HepG2 (cell line): ENCODE measurements around the gene MYO10. TPM values are rescaled to one million over a fixed set of nuclear protein-coding genes. Genes with fewer than 3 reads are reported as not detected.

Experiments
- ATAC-seq: fragments of 200-7000 bp; cut with Tn5 transposase; 3 replicates; pipeline ENCODE4 v1.9.1; 2020; ENCODE audit warnings: mild to moderate bottlenecking, moderate library complexity
- BruUV-seq: library from RNA; stranded (reverse); fragments of 400-500 nt; replicated peaks from 2 replicates; lab custom pipeline; 2021; lab: Mats Ljungman, UMichigan
- CTCF ChIA-PET: fragments of 300-600 bp; formaldehyde crosslinking; extraction: SDS; loops from one replicate; lab custom pipeline; 2021; ENCODE audit warnings: low total read pairs, inconsistent platforms, low intra/inter-chr PET ratio; lab: Yijun Ruan, JAX
- POLR2A ChIA-PET: fragments of 350-600 bp; sonication (Branson Sonifier 250); formaldehyde crosslinking; loops from one replicate; lab custom pipeline; 2020; ENCODE audit warnings: antibody characterized with exemption, inconsistent platforms; lab: Yijun Ruan, JAX
- DNase-seq: peaks from one replicate; pipeline ENCODE4 v3.0.0-alpha.2; 2015; ENCODE audit warnings: low spot score
- FAIRE-seq: peaks from 3 replicates; lab custom pipeline; 2011; peaks lifted over from hg19 to GRCh38; lab: Jason Lieb, UNC
- H2AFZ ChIP-seq: one replicate; pipeline ENCODE4 v1.6.1; 2011; ENCODE audit warnings: low read length, inconsistent platforms
- H3K27ac ChIP-seq: fragments of 300-600 bp; 3 replicates; pipeline ENCODE4 v1.8.0; 2011; ENCODE audit warnings: mixed run types, mild to moderate bottlenecking, mixed read lengths, low read length, inconsistent platforms; ENCODE audit not compliant: insufficient read depth; ENCODE audit errors: extremely low read length
- H3K27me3 ChIP-seq, 2 experiments: fragments of 200-600 bp in 1 of 2; 2 replicates in 1 of 2; 3 replicates in 1 of 2; pipeline versions ENCODE4 v1.6.0 to v1.8.0; 2011; ENCODE audit warnings: low read length in 2 of 2, mild to moderate bottlenecking in 2 of 2, moderate library complexity in 2 of 2, inconsistent platforms in 1 of 2; ENCODE audit not compliant: insufficient read depth in 2 of 2, control insufficient read depth in 1 of 2
- H3K36me3 ChIP-seq, 2 experiments: fragments of 200-600 bp in 1 of 2; replicated peaks in 1 of 2; 2 replicates in 1 of 2; 3 replicates in 1 of 2; pipeline versions ENCODE4 v1.5.1 to v1.8.0; 2011; ENCODE audit warnings: low read length in 2 of 2, inconsistent platforms in 1 of 2; ENCODE audit not compliant: insufficient read depth in 2 of 2, control insufficient read depth in 1 of 2
- H3K4me1 ChIP-seq: 2 replicates; pipeline ENCODE4 v1.5.1; 2012; ENCODE audit warnings: low read length, inconsistent platforms; ENCODE audit not compliant: insufficient read depth
- H3K4me2 ChIP-seq: 2 replicates; pipeline ENCODE4 v1.6.0; 2011; ENCODE audit warnings: low read depth, low read length, inconsistent platforms
- H3K4me3 ChIP-seq, 3 experiments: fragments of 200-600 bp in 1 of 3; sonication (generic), shearing (Covaris generic) in 1 of 3; replicated peaks in 1 of 3; 2 replicates each; pipeline ENCODE4 v1.5.1; 2011 to 2016; ENCODE audit warnings: low read length in 3 of 3, inconsistent platforms in 2 of 3, low read depth in 2 of 3, mild to moderate bottlenecking in 2 of 3, control low read depth in 1 of 3, mixed read lengths in 1 of 3; ENCODE audit not compliant: insufficient read depth in 1 of 3
- H3K79me2 ChIP-seq: one replicate; pipeline ENCODE4 v1.6.1; 2011; ENCODE audit warnings: low read length, inconsistent platforms; ENCODE audit not compliant: insufficient read depth
- H3K9ac ChIP-seq: 2 replicates; pipeline ENCODE4 v1.6.0; 2011; ENCODE audit warnings: mild to moderate bottlenecking, low read depth, low read length, inconsistent platforms; ENCODE audit not compliant: insufficient read depth
- H3K9me3 ChIP-seq: 2 replicates; pipeline ENCODE4 v1.5.1; 2012; ENCODE audit warnings: mild to moderate bottlenecking, low read length
- H4K20me1 ChIP-seq: 2 replicates; pipeline ENCODE4 v1.6.0; 2011; ENCODE audit warnings: inconsistent platforms, mild to moderate bottlenecking, low read length, moderate library complexity; ENCODE audit not compliant: insufficient read depth
- BORCS8-MEF2B ChIP-seq: sonication (generic); formaldehyde crosslinking; IDR thresholded peaks from 2 replicates; pipeline ENCODE4 v1.8.0; 2022; ENCODE audit warnings: mild to moderate bottlenecking, missing genetic modification reagents
- CHCHD3 ChIP-seq: sonication (generic); formaldehyde crosslinking; IDR thresholded peaks from 2 replicates; pipeline ENCODE4 v1.8.0; 2022; ENCODE audit warnings: mild to moderate bottlenecking, missing genetic modification reagents, moderate library complexity
- HOXA7 ChIP-seq: sonication (generic); formaldehyde crosslinking; IDR thresholded peaks from 2 replicates; pipeline ENCODE4 v1.8.1; 2022; ENCODE audit warnings: mild to moderate bottlenecking, missing genetic modification reagents, moderate library complexity
- IKZF5 ChIP-seq: IDR thresholded peaks from 2 replicates; pipeline ENCODE4 v1.6.1; 2018; ENCODE audit warnings: missing genetic modification reagents, mild to moderate bottlenecking, missing compliant biosample characterization
- MXD3 ChIP-seq: IDR thresholded peaks from 2 replicates; pipeline ENCODE4 v1.6.1; 2016; ENCODE audit warnings: mild to moderate bottlenecking, missing biosample characterization, missing genetic modification reagents
- SAP130 ChIP-seq: IDR thresholded peaks from 2 replicates; pipeline ENCODE4 v1.6.1; 2016; ENCODE audit warnings: low read depth
- SNAI1 ChIP-seq: sonication (generic); formaldehyde crosslinking; IDR thresholded peaks from 2 replicates; pipeline ENCODE4 v1.5.0; 2020; ENCODE audit warnings: mild to moderate bottlenecking, missing genetic modification reagents, borderline replicate concordance
- ZNF496 ChIP-seq: sonication (generic); formaldehyde crosslinking; IDR thresholded peaks from 2 replicates; pipeline ENCODE4 v1.8.1; 2023; ENCODE audit warnings: mild to moderate bottlenecking, moderate library complexity, missing genetic modification reagents; ENCODE audit not compliant: insufficient replicate concordance
- ZNF616 ChIP-seq: sonication (generic); formaldehyde crosslinking; IDR thresholded peaks from 2 replicates; pipeline ENCODE4 v1.5.0; 2020; ENCODE audit warnings: low read depth, mild to moderate bottlenecking, missing genetic modification reagents
- ZNF720 ChIP-seq: sonication (generic); formaldehyde crosslinking; IDR thresholded peaks from 2 replicates; pipeline ENCODE4 v1.4.0; 2020; ENCODE audit warnings: missing genetic modification reagents
- WGBS: methylation state at CpG from one replicate; pipeline ENCODE4 v1.1.6; 2017; ENCODE audit warnings: low lambda C conversion rate; 5-methylcytosine and 5-hydroxymethylcytosine counted together
- in situ Hi-C: cut with HindIII; loops from 2 replicates; pipeline ENCODE4 v1.10.0; 2017; ENCODE audit warnings: low pct_unique_long_range_greater_than_20kb; ENCODE audit not compliant: extremely low pct_ligation_motif_present
- intact Hi-C: fragments of 100-400 bp; cut with micrococcal nuclease; formaldehyde crosslinking; loops from one replicate; pipeline ENCODE4 v1.10.0; 2022; ENCODE audit not compliant: unreplicated experiment
- polyA plus RNA-seq, 8 experiments: library from polyadenylated mRNA; depleted of rRNA in 3 of 8; stranded (reverse) in 7 of 8; unstranded in 1 of 8; fragments of >200 nt; fragmentation: Illumina TruSeq in 4 of 8; extraction: Trizol in 4 of 8; gene quantifications; 2 replicates each; pipeline versions ENCODE4 v1.2.1 to v1.2.3, GENCODE V29; 2011 to 2016; ENCODE audit warnings: low read depth in 4 of 8, missing spikeins in 1 of 8, mixed read lengths in 1 of 8; ENCODE audit not compliant: insufficient read depth in 1 of 8
- total RNA-seq, 5 experiments: library from RNA; depleted of rRNA; stranded (reverse); fragments of >200 nt; fragmentation: Illumina TruSeq; extraction: Trizol; gene quantifications; 2 replicates each; pipeline ENCODE4 v1.2.3, GENCODE V29; 2016; ENCODE audit warnings: low read depth in 1 of 5
- TF ChIP-seq, protein P1 (sequence below): sonication (generic); formaldehyde crosslinking; IDR thresholded peaks from 2 replicates; pipeline ENCODE4 v1.8.0; 2022; ENCODE audit warnings: missing genetic modification reagents, mild to moderate bottlenecking, moderate library complexity, borderline replicate concordance
- TF ChIP-seq, protein P2 (sequence below): sonication (generic); formaldehyde crosslinking; IDR thresholded peaks from 2 replicates; pipeline ENCODE4 v1.5.0; 2020; ENCODE audit warnings: missing genetic modification reagents
- TF ChIP-seq, protein P3 (sequence below): sonication (generic); formaldehyde crosslinking; conservative IDR thresholded peaks from 2 replicates; pipeline ENCODE4 v1.5.0; 2020; ENCODE audit warnings: missing genetic modification reagents

Gene MYO10
- total and polyA plus RNA-seq, 2 of the 13 experiments (the other 11 are each of a cell fraction or from before 2014, with no cell fraction given) = 4.5 to 14.0 TPM

GRCh38 chr5:16671208-16671607 is 264.9 kb downstream of the MYO10 start:
- H3K36me3 ChIP-seq = peaks cover 33 to 86% of the 10 kb centered on the region in 2 experiments; a peak in 4 of 5 replicates
- WGBS = 93% methylated on average over 7 of the region's 7 CpGs
- CTCF ChIA-PET = no interaction called here

More at GRCh38 chr5:16671208-16671607, 264.9 kb downstream of the MYO10 start:
- no TSS peak for BruUV-seq
- Histone ChIP-seq H3K27me3 (no peaks in the 10 kb centered on the region), H3K27ac (no peak overlapping the region), H3K9me3 (no peaks in the 10 kb centered on the region), H3K79me2 (no peaks in the 10 kb centered on the region), H3K4me3 (no peak overlapping the region), H2AFZ (no peak overlapping the region), H3K4me1 (no peaks in the 10 kb centered on the region), H3K4me2 (no peak overlapping the region), H3K9ac (no peak overlapping the region), H4K20me1 (no peaks in the 10 kb centered on the region)
- ATAC-seq = no peak
- FAIRE-seq = no peak
- POLR2A ChIA-PET = no interaction called here
- intact Hi-C loops = no loop called here
- TF ChIP-seq, protein P1, sequence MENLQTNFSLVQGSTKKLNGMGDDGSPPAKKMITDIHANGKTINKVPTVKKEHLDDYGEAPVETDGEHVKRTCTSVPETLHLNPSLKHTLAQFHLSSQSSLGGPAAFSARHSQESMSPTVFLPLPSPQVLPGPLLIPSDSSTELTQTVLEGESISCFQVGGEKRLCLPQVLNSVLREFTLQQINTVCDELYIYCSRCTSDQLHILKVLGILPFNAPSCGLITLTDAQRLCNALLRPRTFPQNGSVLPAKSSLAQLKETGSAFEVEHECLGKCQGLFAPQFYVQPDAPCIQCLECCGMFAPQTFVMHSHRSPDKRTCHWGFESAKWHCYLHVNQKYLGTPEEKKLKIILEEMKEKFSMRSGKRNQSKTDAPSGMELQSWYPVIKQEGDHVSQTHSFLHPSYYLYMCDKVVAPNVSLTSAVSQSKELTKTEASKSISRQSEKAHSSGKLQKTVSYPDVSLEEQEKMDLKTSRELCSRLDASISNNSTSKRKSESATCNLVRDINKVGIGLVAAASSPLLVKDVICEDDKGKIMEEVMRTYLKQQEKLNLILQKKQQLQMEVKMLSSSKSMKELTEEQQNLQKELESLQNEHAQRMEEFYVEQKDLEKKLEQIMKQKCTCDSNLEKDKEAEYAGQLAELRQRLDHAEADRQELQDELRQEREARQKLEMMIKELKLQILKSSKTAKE = no peak
- TF ChIP-seq SAP130 (CRISPR knock-in tag) (no peak), ZNF616 (CRISPR knock-in tag) (no peak), BORCS8-MEF2B (CRISPR knock-in tag) (no peak), HOXA7 (CRISPR knock-in tag) (no peak), CHCHD3 (CRISPR knock-in tag) (no peak), SNAI1 (CRISPR knock-in tag) (no peak), MXD3 (no peak), ZNF496 (no peak), IKZF5 (CRISPR knock-in tag) (no peak), ZNF720 (CRISPR knock-in tag) (no peak)
- TF ChIP-seq, protein P2, sequence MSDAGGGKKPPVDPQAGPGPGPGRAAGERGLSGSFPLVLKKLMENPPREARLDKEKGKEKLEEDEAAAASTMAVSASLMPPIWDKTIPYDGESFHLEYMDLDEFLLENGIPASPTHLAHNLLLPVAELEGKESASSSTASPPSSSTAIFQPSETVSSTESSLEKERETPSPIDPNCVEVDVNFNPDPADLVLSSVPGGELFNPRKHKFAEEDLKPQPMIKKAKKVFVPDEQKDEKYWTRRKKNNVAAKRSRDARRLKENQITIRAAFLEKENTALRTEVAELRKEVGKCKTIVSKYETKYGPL (CRISPR knock-in tag) = no peak
- TF ChIP-seq, protein P3, sequence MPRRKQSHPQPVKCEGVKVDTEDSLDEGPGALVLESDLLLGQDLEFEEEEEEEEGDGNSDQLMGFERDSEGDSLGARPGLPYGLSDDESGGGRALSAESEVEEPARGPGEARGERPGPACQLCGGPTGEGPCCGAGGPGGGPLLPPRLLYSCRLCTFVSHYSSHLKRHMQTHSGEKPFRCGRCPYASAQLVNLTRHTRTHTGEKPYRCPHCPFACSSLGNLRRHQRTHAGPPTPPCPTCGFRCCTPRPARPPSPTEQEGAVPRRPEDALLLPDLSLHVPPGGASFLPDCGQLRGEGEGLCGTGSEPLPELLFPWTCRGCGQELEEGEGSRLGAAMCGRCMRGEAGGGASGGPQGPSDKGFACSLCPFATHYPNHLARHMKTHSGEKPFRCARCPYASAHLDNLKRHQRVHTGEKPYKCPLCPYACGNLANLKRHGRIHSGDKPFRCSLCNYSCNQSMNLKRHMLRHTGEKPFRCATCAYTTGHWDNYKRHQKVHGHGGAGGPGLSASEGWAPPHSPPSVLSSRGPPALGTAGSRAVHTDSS = no peak
- in situ Hi-C loops = no loop called here
- DNase-seq = no peak
